Transverse colon (tissue), 4 donors: ENCODE results near the gene CPEB3.

ENCODE experiments used
- EP300 ChIP-seq: sonication (generic); formaldehyde crosslinking; IDR thresholded peaks from one replicate; pipeline ENCODE4 v1.6.1; 2017; ENCODE audit warnings: antibody characterized with exemption, low read depth
- POLR2A ChIP-seq: fragments of 450-650 bp; IDR thresholded peaks from one replicate; pipeline ENCODE4 v1.6.1; 2016; ENCODE audit warnings: antibody characterized with exemption, mild to moderate bottlenecking, moderate library complexity
- POLR2AphosphoS5 ChIP-seq, 3 donors: sonication (generic); formaldehyde crosslinking; IDR thresholded peaks; one replicate each; pipeline ENCODE4 v1.6.1; 2016; ENCODE audit warnings: antibody characterized with exemption in 3 of 3
- TF ChIP-seq, protein P1 (sequence below), 5 experiments: fragments of 200-600 bp in 3 of 5; fragments of 450-650 bp in 2 of 5; sonication (generic) in 3 of 5; IDR thresholded peaks; 1 replicate in 2 of 5; 2 replicates in 3 of 5; pipeline ENCODE4 v1.5.1; 2016 to 2017; ENCODE audit warnings: antibody characterized with exemption in 5 of 5, inconsistent platforms in 3 of 5, mild to moderate bottlenecking in 2 of 5, moderate library complexity in 1 of 5

GRCh38 chr10:92202536-92202935 is 88.3 kb downstream of the CPEB3 start:
- TF ChIP-seq, protein P1, sequence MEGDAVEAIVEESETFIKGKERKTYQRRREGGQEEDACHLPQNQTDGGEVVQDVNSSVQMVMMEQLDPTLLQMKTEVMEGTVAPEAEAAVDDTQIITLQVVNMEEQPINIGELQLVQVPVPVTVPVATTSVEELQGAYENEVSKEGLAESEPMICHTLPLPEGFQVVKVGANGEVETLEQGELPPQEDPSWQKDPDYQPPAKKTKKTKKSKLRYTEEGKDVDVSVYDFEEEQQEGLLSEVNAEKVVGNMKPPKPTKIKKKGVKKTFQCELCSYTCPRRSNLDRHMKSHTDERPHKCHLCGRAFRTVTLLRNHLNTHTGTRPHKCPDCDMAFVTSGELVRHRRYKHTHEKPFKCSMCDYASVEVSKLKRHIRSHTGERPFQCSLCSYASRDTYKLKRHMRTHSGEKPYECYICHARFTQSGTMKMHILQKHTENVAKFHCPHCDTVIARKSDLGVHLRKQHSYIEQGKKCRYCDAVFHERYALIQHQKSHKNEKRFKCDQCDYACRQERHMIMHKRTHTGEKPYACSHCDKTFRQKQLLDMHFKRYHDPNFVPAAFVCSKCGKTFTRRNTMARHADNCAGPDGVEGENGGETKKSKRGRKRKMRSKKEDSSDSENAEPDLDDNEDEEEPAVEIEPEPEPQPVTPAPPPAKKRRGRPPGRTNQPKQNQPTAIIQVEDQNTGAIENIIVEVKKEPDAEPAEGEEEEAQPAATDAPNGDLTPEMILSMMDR (IDR thresholded peaks at IDR 0.05), result no peak
- TF ChIP-seq POLR2AphosphoS5 (IDR thresholded peaks at IDR 0.05), result no peak
- TF ChIP-seq POLR2A, result no peak
- no peak for TF ChIP-seq EP300
